GM20431 (cell line): ENCODE results near the gene SORBS1.

Experiments used
- in situ Hi-C: fragments of 300-500 bp; cut with MseI, MboI; formaldehyde crosslinking; loops from one replicate; pipeline ENCODE4 v1.15.0; 2020; ENCODE audit warnings: low sequenced_read_pairs; ENCODE audit not compliant: unreplicated experiment

The SORBS1 gene

DNA sequence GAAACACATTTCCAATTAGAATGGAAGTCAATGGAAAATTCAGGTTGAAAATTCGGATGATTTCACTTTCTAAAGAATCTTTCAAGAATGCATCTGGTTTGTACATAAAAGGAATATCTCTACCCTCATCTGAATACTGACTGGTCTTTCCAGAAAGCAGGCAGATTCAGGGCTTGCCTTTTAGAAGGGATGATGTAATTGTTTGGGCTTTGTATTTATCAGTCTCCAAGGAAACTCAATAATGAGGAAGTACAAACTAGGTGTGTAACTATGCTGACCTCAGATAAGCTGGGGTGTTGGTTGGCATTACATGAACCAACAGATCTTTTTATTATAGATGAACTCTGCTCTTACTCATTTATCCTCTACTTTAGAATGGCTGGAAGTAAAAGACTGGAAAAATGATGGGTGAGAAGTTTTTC lies 294.5 kb downstream of the SORBS1 start:
- in situ Hi-C loops: no loop called here

DNA sequence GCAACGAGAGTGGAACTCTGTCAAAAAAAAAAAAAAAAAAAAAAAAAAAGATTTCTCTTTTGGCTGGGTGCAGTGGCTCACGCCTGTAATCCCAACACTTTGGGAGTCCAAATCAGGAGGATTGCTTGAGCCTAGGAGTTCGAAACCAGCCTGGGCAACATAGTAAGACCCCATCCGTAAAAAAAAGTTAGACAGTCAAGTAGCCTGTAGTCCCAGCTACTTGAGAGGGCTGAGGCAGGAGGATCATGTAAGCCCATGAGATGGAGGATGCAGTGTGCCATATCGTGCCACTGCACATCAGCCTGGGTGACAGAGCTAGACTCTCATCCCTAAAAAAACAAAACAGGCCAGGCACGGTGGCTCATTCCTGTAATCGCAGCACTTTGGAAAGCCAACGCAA lies 295.6 kb downstream of the SORBS1 start:
- in situ Hi-C loops: no loop called here

DNA sequence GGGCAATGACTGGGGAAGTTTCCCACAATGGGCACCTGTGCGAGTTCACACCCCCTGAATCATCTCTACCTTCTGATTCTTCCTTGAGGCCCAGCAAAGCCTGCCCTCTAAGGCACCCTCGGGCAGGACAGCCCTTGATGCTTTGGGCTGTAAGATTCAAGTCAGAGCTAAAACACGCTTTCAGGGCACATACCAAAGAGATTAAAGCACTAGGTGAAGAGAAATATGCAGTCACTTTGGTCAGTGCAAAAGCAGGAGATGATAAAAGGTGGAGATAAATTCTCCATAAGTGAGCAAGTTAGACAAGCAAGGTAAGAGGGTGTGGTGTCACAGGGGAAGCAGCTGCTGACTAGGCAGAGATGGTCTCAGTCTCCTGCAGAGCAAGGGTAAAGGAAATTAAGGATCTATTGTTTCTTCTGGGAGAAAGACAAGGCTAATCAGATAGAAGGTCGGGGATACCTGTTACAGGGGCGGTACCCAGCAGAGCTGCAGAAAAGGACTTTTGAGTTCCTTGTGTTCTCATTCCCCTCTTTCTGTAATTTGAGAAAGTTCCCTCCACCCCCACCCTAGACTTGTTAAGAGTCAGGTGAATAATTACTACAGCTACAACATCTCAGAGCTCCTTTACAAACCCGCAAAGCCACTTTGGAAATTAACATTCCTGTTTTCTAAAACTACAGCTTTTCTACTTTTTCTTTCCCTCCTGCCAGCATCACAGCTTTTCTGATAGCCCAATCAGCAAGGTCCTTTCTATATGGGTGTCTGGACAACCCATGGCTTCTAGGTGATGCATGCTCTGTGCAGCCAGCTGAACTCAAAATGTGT lies 296.7 kb downstream of the SORBS1 start:
- in situ Hi-C loops: no loop called here

DNA sequence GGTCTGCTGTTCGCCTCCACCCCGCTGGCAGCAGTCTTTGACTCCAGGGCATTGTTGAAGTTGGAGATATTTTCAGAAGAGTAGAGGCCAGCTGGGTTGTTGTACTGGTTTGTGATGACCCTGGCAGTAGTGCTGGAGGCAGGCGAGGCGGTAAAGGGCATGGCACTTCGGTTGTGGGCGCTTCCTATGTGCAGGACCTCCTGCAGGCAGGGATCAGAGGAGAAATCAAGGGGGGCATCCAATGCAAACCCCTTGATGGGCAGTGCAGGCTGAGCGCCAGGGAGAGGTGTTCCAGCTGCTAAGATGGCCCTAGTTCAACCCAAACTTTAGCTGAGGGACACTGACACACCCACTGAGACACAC lies 297.3 kb downstream of the SORBS1 start:
- in situ Hi-C loops: no loop called here

DNA sequence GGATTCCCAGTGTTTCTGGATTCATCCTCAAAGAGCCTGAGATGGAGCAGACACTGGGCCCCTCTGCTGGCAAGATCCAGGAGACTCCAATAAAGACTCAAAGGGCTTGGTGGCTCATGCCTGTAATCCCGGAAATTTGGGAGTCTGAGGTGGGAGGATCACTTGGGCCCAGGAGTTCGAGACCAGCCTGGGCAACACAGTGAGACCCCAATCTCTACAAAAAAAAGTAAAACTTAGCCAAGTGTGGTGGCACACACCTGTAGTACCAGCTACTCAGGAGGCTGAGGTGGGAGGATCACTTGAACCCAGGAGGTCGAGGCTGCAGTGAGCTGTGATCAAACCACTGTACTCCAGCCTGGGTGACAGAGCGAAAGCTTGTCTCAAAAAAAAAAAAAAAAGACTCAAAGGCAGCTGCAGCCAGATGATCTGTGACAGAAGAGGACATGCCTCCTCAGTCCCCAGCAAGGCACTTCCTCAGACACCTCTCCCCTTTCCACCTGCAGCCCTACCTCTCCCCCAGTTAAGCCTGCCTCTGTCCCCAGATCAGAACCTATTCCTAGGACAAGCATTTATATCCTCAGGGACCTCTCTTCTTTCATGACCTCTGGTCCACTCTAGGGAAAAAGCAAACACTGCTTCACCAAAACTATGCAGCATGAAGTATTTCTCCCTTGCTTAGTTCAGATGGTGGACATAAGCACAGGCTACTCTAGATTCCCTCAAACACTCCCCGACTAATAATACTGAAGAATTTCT lies 298.2 kb downstream of the SORBS1 start:
- in situ Hi-C loops: no loop called here

DNA sequence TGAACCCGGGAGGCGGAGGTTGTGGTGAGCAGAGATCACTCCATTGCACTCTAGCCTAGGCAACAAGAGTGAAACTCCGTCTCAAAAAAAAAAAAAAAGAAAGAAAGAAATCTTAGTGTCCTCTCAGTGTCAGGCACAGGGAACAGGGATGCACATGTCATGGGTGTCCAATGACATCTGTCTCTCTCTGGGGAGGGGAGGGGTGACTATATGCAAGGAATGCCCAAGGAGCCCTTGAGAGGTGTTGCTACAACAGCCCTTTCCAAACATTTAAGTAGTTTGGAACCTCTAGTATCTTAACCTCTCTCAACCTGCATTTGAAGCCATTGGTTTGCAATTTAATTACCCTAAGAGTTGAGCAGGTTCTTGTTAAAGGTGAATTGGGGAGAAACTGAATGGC lies 299.2 kb downstream of the SORBS1 start:
- in situ Hi-C loops: no loop called here
